HCT116 (cell line): Measurements from ENCODE around the gene CENPU. TPM values are rescaled to one million over a fixed set of nuclear protein-coding genes. Genes with fewer than 3 reads are reported as not detected.

ENCODE experiments used
- ATAC-seq: fragments of 200-7000 bp; cut with Tn5 transposase; 2 replicates; pipeline ENCODE4 v1.9.1; 2020; ENCODE audit warnings: mild to moderate bottlenecking, moderate library complexity
- BruUV-seq: library from RNA; stranded (reverse); fragments of 400-500 nt; replicated peaks from 2 replicates; lab custom pipeline; 2021; lab: Mats Ljungman, UMichigan
- CTCF ChIA-PET: fragments of 300-600 bp; sonication (Branson Sonifier 250); formaldehyde crosslinking; loops from one replicate; lab custom pipeline; 2021; ENCODE audit warnings: antibody characterized with exemption; lab: Charles Lee
- POLR2A ChIA-PET: fragments of 300-600, 350-600 bp; sonication (Branson Sonifier 250); formaldehyde crosslinking; loops from one replicate; lab custom pipeline; 2021; ENCODE audit warnings: antibody characterized with exemption; lab: Charles Lee
- RAD21 ChIA-PET, 2 experiments: fragments of 300-600 bp; sonication (Branson Sonifier 250); formaldehyde crosslinking; loops; one replicate each; lab custom pipeline; 2023; ENCODE audit warnings: low total read pairs in 2 of 2; ENCODE audit not compliant: uncharacterized antibody in 2 of 2, unreplicated experiment in 2 of 2, low non-redundant PET in 1 of 2; lab: Charles Lee
- DNase-seq: peaks from one replicate; pipeline ENCODE4 v3.0.0-alpha.2; 2010; ENCODE audit warnings: low read depth, low spot score
- H2AFZ ChIP-seq: fragments of 200-600 bp; shearing (Covaris generic), sonication (generic); 2 replicates; pipeline ENCODE4 v1.6.1; 2017; ENCODE audit warnings: low read depth, mixed run types, mixed read lengths, antibody characterized with exemption, low read length; ENCODE audit not compliant: poor library complexity, severe bottlenecking
- H3K27ac ChIP-seq: 2 replicates; pipeline ENCODE4 v1.5.1; 2012; ENCODE audit warnings: low read depth, low read length
- H3K27me3 ChIP-seq: fragments of 200-600 bp; sonication (generic); 2 replicates; pipeline ENCODE4 v1.6.1; 2016; ENCODE audit warnings: mixed run types, low read length, mixed read lengths; ENCODE audit not compliant: insufficient read depth
- H3K36me3 ChIP-seq, 2 experiments: fragments of 200-500 bp in 1 of 2; fragments of 200-600 bp in 1 of 2; sonication (Bioruptor generic) in 1 of 2; sonication (generic) in 1 of 2; 2 replicates each; pipeline versions ENCODE4 v1.5.1 to v1.6.1; 2014 to 2016; ENCODE audit warnings: low read length in 2 of 2, inconsistent platforms in 1 of 2, mixed read lengths in 1 of 2, mixed run types in 1 of 2; ENCODE audit not compliant: insufficient read depth in 2 of 2, control insufficient read depth in 1 of 2
- H3K4me1 ChIP-seq, 2 experiments: fragments of 200-600 bp in 1 of 2; sonication (generic) in 1 of 2; 2 replicates each; pipeline versions ENCODE4 v1.5.1 to v1.6.1; 2012 to 2017; ENCODE audit warnings: low read length in 2 of 2, inconsistent platforms in 1 of 2, mild to moderate bottlenecking in 1 of 2, mixed read lengths in 1 of 2, mixed run types in 1 of 2, moderate library complexity in 1 of 2; ENCODE audit not compliant: insufficient read depth in 2 of 2, control insufficient read depth in 1 of 2
- H3K4me2 ChIP-seq: fragments of 200-600 bp; sonication (generic); 2 replicates; pipeline ENCODE4 v1.6.1; 2017; ENCODE audit warnings: mixed run types, low read length, mixed read lengths
- H3K4me3 ChIP-seq, 2 experiments: fragments of 200-600 bp in 1 of 2; sonication (generic) in 1 of 2; replicated peaks in 1 of 2; 2 replicates each; pipeline ENCODE4 v1.5.1; 2011 to 2016; ENCODE audit warnings: low read length in 2 of 2, control low read depth in 1 of 2, low read depth in 1 of 2, mild to moderate bottlenecking in 1 of 2, mixed read lengths in 1 of 2, mixed run types in 1 of 2
- H3K79me2 ChIP-seq: fragments of 200-600 bp; sonication (generic); 2 replicates; pipeline ENCODE4 v1.6.1; 2017; ENCODE audit warnings: mild to moderate bottlenecking, mixed run types, low read length, moderate library complexity, mixed read lengths; ENCODE audit not compliant: insufficient read depth
- H3K9ac ChIP-seq: fragments of 200-600 bp; sonication (generic); 2 replicates; pipeline ENCODE4 v1.6.1; 2016; ENCODE audit warnings: low read length, mixed read lengths
- H3K9me2 ChIP-seq: fragments of 200-600 bp; sonication (generic), shearing (Covaris generic); 2 replicates; pipeline ENCODE4 v1.6.1; 2017; ENCODE audit warnings: mixed run types, mild to moderate bottlenecking, moderate library complexity; ENCODE audit not compliant: insufficient read depth
- H3K9me3 ChIP-seq, 2 experiments: fragments of 200-500 bp in 1 of 2; fragments of 200-600 bp in 1 of 2; sonication (Bioruptor generic) in 1 of 2; sonication (generic) in 1 of 2; 2 replicates each; pipeline ENCODE4 v1.6.1; 2014 to 2017; ENCODE audit warnings: low read length in 2 of 2, mixed read lengths in 2 of 2, inconsistent platforms in 1 of 2, low read depth in 1 of 2, mild to moderate bottlenecking in 1 of 2, mixed run types in 1 of 2, moderate library complexity in 1 of 2; ENCODE audit not compliant: control insufficient read depth in 1 of 2, insufficient read depth in 1 of 2
- H4K20me1 ChIP-seq: fragments of 200-600 bp; sonication (generic), shearing (Covaris generic); 2 replicates; pipeline ENCODE4 v1.6.1; 2017; ENCODE audit warnings: mixed run types, mild to moderate bottlenecking, moderate library complexity; ENCODE audit not compliant: insufficient read depth
- CEBPB ChIP-seq: IDR thresholded peaks from 2 replicates; pipeline ENCODE4 v1.6.1; 2012; ENCODE audit warnings: low read depth
- EGR1 ChIP-seq: IDR thresholded peaks from 2 replicates; pipeline ENCODE4 v1.6.1; 2012; ENCODE audit warnings: low read depth
- EZH2 ChIP-seq: fragments of 200-600 bp; sonication (generic); IDR thresholded peaks from 2 replicates; pipeline ENCODE4 v1.6.1; 2017; ENCODE audit warnings: antibody characterized with exemption, mixed run types
- FOSL1 ChIP-seq: IDR thresholded peaks from 2 replicates; pipeline ENCODE4 v1.6.1; 2012; ENCODE audit warnings: low read depth
- POLR2AphosphoS5 ChIP-seq: IDR thresholded peaks from 2 replicates; pipeline ENCODE4 v1.6.1; 2011; ENCODE audit warnings: mild to moderate bottlenecking, low read depth, low read length, moderate library complexity
- SRF ChIP-seq: IDR thresholded peaks from 2 replicates; pipeline ENCODE4 v1.6.1; 2012; ENCODE audit warnings: low read depth
- intact Hi-C: fragments of 100-400 bp; cut with micrococcal nuclease; formaldehyde crosslinking; loops from 2 replicates; pipeline ENCODE4 v1.10.0; 2022
- total RNA-seq: library from RNA; stranded (reverse); gene quantifications from one replicate; pipeline ENCODE4 v1.2.1, GENCODE V29; 2021; ENCODE audit not compliant: unreplicated experiment
- TF ChIP-seq, protein P1 (sequence below): IDR thresholded peaks from 2 replicates; pipeline ENCODE4 v1.6.1; 2012; ENCODE audit warnings: low read depth
- TF ChIP-seq, protein P2 (sequence below), 3 experiments: fragments of 200-600 bp in 1 of 3; sonication (generic) in 1 of 3; IDR thresholded peaks in 2 of 3; conservative IDR thresholded peaks in 1 of 3; 2 replicates each; pipeline ENCODE4 v1.5.1; 2012 to 2017; ENCODE audit warnings: low read depth in 2 of 3, low read length in 2 of 3, antibody characterized with exemption in 1 of 3, borderline replicate concordance in 1 of 3, control low read depth in 1 of 3, mild to moderate bottlenecking in 1 of 3, mixed read lengths in 1 of 3, mixed run types in 1 of 3, moderate library complexity in 1 of 3; ENCODE audit not compliant: insufficient read depth in 1 of 3

The CENPU gene
- total RNA-seq, 1 experiment from 2014 or later, result 28.2 TPM

GRCh38 chr4:184731056-184731455 is 2.8 kb downstream of the CENPU start:
- Histone ChIP-seq H3K27ac (no peak overlapping the region), H3K4me2 (no peak overlapping the region), H3K27me3 (no peaks in the 10 kb centered on the region), H4K20me1 (no peaks in the 10 kb centered on the region), H3K36me3 (peaks cover 0 to 8% of the 10 kb centered on the region in 2 experiments; a peak in 1 of 4 replicates), H3K9ac (no peak overlapping the region), H2AFZ (no peak overlapping the region), H3K4me3 (no peak overlapping the region), H3K9me3 (no peaks in the 10 kb centered on the region), H3K79me2 (peaks cover 42% of the 10 kb centered on the region), H3K4me1 (peaks cover 0 to 7% of the 10 kb centered on the region in 2 experiments; a peak in 2 of 4 replicates), H3K9me2 (no peaks in the 10 kb centered on the region)
- BruUV-seq, result no TSS peak
- RAD21 ChIA-PET, result no interaction called here
- POLR2A ChIA-PET, result no interaction called here
- TF ChIP-seq POLR2AphosphoS5 (no peak), EZH2 (no peak), SRF (no peak), FOSL1 (no peak), EGR1 (no peak), CEBPB (no peak)
- TF ChIP-seq, protein P1, sequence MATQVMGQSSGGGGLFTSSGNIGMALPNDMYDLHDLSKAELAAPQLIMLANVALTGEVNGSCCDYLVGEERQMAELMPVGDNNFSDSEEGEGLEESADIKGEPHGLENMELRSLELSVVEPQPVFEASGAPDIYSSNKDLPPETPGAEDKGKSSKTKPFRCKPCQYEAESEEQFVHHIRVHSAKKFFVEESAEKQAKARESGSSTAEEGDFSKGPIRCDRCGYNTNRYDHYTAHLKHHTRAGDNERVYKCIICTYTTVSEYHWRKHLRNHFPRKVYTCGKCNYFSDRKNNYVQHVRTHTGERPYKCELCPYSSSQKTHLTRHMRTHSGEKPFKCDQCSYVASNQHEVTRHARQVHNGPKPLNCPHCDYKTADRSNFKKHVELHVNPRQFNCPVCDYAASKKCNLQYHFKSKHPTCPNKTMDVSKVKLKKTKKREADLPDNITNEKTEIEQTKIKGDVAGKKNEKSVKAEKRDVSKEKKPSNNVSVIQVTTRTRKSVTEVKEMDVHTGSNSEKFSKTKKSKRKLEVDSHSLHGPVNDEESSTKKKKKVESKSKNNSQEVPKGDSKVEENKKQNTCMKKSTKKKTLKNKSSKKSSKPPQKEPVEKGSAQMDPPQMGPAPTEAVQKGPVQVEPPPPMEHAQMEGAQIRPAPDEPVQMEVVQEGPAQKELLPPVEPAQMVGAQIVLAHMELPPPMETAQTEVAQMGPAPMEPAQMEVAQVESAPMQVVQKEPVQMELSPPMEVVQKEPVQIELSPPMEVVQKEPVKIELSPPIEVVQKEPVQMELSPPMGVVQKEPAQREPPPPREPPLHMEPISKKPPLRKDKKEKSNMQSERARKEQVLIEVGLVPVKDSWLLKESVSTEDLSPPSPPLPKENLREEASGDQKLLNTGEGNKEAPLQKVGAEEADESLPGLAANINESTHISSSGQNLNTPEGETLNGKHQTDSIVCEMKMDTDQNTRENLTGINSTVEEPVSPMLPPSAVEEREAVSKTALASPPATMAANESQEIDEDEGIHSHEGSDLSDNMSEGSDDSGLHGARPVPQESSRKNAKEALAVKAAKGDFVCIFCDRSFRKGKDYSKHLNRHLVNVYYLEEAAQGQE, result no peak
- TF ChIP-seq, protein P2, sequence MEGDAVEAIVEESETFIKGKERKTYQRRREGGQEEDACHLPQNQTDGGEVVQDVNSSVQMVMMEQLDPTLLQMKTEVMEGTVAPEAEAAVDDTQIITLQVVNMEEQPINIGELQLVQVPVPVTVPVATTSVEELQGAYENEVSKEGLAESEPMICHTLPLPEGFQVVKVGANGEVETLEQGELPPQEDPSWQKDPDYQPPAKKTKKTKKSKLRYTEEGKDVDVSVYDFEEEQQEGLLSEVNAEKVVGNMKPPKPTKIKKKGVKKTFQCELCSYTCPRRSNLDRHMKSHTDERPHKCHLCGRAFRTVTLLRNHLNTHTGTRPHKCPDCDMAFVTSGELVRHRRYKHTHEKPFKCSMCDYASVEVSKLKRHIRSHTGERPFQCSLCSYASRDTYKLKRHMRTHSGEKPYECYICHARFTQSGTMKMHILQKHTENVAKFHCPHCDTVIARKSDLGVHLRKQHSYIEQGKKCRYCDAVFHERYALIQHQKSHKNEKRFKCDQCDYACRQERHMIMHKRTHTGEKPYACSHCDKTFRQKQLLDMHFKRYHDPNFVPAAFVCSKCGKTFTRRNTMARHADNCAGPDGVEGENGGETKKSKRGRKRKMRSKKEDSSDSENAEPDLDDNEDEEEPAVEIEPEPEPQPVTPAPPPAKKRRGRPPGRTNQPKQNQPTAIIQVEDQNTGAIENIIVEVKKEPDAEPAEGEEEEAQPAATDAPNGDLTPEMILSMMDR (IDR thresholded peaks at IDR 0.05 in 2 of 3, conservative IDR thresholded peaks at IDR 0.05 in 1 of 3; ENCODE audit: borderline replicate concordance in 1 of 3, insufficient read depth in 1 of 3, low read depth in 2 of 3, low read length in 2 of 3), result no peak
- ATAC-seq (no peak), DNase-seq (no peak)
- CTCF ChIA-PET, result no interaction called here
- intact Hi-C loops, result loop anchor here (10.0 kb wide), 1 partner anchor 466 kb away; no protein-coding TSS in a partner anchor
